GM18909 (cell line): Measurements from ENCODE around the gene PDXK.
A peak's percentile ranks its signal among the peaks of the same experiment; 100 is the strongest.

Experiments
- ATAC-seq: cut with Tn5 transposase; IDR thresholded peaks from one replicate; pipeline ENCODE4 v1.9.1; 2021; ENCODE audit warnings: mild to moderate bottlenecking; ENCODE audit not compliant: unreplicated experiment, poor library complexity

PDXK gene

GRCh38 chr21:43721206-43721605 lies 2.3 kb downstream of the PDXK start:
- ATAC-seq, result no peak

GRCh38 chr21:43721939-43722338 lies 3.0 kb downstream of the PDXK start:
- no peak for ATAC-seq

GRCh38 chr21:43723648-43724047 lies 4.7 kb downstream of the PDXK start:
- no peak for ATAC-seq

- ATAC-seq, result no peak
Measured at GRCh38 chr21:43726686-43727518, 8.0 kb downstream of the PDXK start.

- no peak for ATAC-seq
Measured at GRCh38 chr21:43727519-43728153, 8.7 kb downstream of the PDXK start.

- peak; percentile 10 for ATAC-seq
Measured at GRCh38 chr21:43728154-43728466, 9.2 kb downstream of the PDXK start.

- ATAC-seq, result peak; percentile 75
Measured at GRCh38 chr21:43728467-43729390, 9.8 kb downstream of the PDXK start.

- ATAC-seq, result no peak
Measured at GRCh38 chr21:43731476-43731875, 12.5 kb downstream of the PDXK start.

- no peak for ATAC-seq
Measured at GRCh38 chr21:43731891-43732711, 13.2 kb downstream of the PDXK start.

- ATAC-seq, result no peak
Measured at GRCh38 chr21:43733060-43733459, 14.1 kb downstream of the PDXK start.

- ATAC-seq, result no peak
Measured at GRCh38 chr21:43733529-43734071, 14.7 kb downstream of the PDXK start.

- no peak for ATAC-seq
Measured at GRCh38 chr21:43734131-43734927, 15.4 kb downstream of the PDXK start.

GRCh38 chr21:43734928-43735229 lies 15.9 kb downstream of the PDXK start:
- no peak for ATAC-seq

GRCh38 chr21:43735236-43736091 lies 16.5 kb downstream of the PDXK start:
- no peak for ATAC-seq

- no peak for ATAC-seq
Measured at GRCh38 chr21:43736224-43736883, 17.4 kb downstream of the PDXK start.

- no peak for ATAC-seq
Measured at GRCh38 chr21:43737158-43737950, 18.4 kb downstream of the PDXK start.
